GM12874 (cell line): ENCODE results near the gene SLX4IP.

Experiments
- TF ChIP-seq, protein P1 (sequence below): IDR thresholded peaks from 2 replicates; pipeline ENCODE4 v1.5.1; 2011; ENCODE audit warnings: low read depth, mild to moderate bottlenecking, control low read depth, low read length, moderate library complexity; ENCODE audit not compliant: insufficient read depth

The SLX4IP gene

DNA sequence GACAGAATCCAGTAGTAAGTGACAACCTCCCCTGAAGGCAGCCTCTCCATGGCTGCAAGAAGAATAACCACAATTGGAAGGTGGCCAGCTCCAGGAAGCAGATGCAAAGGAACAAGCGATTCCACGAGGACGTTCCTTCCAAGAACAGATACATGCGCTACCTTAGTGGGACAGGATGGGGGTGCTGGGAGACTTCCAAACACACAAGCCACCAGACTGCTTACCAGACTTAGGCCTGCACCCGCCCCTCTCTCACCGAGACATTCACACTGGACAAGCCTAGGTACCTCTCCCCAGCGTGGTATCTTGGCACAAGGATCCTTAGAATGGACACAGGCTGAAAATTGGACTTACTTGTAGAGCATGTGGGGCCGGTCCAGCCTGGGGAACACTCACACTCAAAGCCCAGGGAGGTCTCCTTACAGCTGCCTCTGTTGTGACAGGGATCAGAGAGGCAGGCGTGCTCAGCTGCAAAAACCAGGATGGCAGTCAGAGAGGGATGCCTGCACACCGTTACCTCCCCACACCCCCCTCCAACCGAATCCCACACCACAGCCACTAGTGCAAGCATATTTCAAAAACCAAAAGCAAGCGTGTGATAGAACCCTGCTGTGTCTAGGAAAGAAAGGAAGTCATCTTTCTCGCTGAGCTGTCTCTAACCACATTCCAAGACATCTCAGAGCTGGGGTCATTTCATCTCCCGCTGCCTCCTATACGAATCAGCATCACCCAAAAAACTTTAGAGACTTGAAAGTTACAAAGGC, 216.3 kb downstream of the SLX4IP start:
- TF ChIP-seq, protein P1, sequence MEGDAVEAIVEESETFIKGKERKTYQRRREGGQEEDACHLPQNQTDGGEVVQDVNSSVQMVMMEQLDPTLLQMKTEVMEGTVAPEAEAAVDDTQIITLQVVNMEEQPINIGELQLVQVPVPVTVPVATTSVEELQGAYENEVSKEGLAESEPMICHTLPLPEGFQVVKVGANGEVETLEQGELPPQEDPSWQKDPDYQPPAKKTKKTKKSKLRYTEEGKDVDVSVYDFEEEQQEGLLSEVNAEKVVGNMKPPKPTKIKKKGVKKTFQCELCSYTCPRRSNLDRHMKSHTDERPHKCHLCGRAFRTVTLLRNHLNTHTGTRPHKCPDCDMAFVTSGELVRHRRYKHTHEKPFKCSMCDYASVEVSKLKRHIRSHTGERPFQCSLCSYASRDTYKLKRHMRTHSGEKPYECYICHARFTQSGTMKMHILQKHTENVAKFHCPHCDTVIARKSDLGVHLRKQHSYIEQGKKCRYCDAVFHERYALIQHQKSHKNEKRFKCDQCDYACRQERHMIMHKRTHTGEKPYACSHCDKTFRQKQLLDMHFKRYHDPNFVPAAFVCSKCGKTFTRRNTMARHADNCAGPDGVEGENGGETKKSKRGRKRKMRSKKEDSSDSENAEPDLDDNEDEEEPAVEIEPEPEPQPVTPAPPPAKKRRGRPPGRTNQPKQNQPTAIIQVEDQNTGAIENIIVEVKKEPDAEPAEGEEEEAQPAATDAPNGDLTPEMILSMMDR, result no peak

DNA sequence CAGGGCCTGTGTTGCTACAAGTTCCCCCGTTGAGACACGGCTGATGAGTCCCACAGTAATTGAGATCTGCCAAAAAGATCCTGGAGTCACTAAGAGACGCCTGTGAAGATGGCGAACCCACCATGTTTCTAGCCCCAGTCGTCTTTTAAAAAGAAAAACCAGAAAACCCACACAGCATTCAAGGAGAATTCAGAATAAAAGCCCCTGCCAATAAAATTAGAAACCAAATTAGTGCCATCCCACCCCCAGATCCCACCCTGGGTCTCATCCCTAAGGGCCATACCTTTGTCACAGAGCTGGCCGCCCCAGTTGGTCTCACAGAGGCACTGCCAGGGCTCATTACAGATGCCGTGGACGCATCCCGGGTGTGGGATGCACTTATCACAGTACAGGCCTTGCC, 217.1 kb downstream of the SLX4IP start:
- TF ChIP-seq, protein P1, result no peak

DNA sequence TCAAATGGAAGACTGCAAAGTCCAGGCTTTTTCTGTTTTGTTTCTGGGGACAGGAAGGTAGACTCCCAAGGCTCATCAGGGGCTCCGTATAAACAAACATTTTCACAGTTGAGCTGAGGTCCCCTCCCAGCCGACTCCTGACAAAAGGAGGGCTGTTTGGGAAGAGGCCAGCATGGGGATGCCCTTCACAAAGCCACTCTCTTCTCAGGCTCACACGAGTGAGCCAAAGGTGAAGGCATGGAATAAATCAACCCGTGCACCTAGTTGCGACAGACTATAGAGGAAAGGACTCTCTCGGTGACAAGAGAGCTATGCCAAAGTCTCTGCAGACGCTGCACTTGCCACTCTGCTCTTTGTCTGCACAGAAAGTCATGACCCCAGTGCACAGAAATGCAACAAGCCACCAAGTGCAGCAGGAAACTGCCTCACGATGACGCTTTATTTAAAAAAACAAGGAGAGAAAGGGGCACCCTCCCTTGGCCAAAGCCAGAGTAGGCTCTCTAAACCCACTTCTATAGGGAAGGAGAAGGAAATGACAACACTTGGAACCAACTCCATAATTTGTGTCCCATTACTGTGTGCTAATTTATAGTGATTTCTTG, 217.7 kb downstream of the SLX4IP start:
- TF ChIP-seq, protein P1, result no peak

DNA sequence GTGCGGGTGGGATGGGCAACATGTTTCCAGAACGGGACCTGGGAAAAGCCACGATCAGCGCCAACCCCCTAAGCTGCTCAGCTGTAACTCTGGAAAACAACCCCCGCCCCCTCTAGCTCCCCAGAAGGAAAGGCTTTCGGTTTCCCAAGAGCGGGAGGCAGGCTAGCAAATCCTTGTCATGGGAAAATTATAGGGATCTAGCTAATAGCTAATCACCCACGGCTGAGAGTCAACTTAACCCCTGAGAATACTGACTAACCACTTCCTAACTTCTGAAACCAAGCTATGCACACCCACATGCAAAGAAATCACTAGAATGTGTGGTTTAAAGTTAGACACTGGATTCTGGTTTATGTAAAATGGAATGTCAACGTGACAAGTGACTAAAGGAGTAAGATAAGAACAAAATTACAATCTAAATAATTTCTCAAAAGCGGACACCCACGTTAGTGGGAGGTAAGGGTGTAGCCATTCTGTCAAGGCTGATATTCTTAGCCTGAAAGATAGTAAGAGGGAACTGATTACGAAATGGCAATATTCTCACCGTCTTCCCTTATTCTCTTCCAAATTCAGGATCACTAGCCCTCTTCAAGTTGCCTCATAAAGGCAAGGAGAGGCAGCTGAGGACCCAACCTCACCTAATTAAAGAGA, 218.6 kb downstream of the SLX4IP start:
- TF ChIP-seq, protein P1, result no peak

DNA sequence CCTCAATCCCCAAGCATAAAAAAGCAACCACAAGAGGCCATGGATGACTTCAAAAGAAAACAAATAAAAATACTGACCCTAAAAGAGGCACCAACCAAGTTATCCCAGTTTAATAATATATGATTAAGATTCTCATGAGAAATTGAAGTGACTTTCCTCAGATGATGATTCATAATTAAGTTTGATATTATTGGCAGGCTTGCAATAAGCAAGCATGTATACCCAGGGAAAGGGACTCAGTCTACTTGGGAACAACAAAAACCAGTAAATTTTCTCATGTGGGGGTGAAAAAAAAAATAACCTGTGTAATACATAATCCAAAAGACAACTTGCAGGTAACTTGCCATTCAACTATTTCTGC, 219.1 kb downstream of the SLX4IP start:
- TF ChIP-seq, protein P1, result no peak

DNA sequence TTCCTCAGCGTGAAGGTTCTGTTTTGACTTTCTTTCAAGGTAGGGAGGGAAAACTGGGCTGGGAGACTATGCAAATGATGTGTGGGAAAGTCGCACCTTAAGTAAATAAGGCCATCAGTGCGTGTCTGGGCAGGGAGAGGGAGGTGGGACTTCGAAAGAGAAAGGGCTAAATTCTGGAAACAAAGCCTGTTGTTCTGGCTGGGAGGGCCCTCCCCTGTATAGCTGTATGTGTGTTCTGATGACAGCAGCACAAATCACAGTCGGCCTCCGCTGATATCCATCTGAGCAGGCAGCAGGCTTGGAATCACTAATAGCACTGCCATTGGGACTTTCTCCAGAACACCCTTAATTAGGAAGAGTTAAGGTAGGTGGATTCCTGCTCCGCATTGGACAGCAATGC, 219.5 kb downstream of the SLX4IP start:
- TF ChIP-seq, protein P1, result no peak

DNA sequence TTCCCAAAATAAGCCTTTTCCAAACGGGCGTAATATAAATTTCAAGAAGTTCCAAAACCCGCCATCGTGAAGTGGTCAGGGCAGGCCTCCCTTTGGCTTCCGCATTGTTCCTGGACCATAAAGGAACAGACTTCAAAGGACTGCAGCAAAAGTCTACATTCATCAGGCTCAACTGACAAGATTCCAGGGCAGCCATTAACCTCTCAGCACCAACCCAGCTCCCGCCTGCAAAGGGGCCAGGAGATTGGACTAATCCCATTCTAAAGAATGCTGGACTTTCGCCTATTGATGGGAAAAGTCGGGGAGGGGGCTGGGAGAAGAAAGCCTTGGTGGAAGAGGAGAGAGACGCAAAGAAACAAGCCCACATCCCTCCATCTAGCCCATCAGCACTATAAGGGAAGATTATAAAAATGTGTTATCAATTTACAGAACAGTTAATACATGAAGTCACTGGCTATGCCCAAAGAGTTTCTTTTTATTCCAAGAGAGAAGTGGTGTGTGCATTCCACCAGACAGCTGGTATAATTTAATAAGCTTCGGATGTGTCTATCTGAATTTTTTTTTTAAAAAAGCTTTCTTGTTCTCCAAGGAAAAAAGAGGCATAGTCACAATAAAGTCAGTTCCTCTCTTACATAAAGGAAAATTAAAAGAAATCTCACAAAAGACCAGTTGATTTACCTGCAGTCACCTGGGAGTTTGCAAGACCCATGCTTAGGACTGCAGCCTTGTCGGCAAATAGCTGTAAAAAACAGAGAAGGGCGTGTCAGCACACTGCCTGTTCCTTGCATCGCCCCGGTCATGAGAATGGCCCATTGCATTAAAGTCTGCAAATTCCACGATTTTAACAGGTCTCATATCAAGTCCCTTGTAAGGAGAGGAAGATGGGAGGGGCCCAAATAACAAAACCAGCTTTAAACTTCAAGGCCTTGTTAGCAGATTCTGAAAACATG, 220.9 kb downstream of the SLX4IP start:
- TF ChIP-seq, protein P1, result no peak
